Measurements from ENCODE around the gene PRDX4.
"Not testable (repeated sequence)": the region's sequence is repeated elsewhere in the genome, so short reads cannot be mapped to it uniquely, and the experiment has no call there.

PRDX4 gene

DNA sequence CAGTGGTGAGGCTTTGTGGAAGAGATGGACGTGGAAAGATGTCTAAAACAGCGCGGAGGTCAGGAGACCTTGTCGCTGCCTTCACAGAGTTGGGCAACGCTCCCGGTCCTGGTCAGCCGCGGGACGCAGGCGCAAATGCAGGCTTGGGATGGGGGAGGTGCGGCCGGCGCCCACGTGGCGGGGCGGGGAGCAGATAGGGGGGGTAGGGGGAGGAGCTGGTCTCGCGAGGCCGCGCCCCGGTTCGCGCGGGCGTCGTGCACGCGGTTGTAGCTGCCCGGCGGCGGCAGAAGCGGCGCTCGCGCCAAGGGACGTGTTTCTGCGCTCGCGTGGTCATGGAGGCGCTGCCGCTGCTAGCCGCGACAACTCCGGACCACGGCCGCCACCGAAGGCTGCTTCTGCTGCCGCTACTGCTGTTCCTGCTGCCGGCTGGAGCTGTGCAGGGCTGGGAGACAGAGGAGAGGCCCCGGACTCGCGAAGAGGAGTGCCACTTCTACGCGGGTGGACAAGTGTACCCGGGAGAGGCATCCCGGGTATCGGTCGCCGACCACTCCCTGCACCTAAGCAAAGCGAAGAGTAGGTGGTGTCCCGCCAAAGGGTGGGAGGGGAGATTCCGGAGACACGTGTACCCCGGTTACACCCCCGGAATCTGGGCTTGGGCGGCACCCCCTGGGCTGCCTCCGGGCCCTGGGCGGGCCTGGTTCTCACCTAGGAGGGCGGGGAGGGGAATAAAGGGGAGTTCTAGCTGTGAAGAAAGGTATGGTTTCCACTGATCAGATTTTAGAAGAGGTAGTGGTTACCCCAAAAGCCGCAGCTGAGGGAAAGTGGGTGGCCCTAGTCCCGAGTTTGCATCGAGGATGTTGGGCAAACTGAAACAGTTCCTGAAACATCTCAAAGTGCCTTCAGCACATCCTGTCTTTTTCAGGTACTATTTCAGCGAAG is at the start of gene PRDX4:
Gene PRDX4 (plus strand): TSS at position 255 of the 939 bp plus-strand sequence. CDS start 78 bp downstream, at position 333.
- peak; percentile 78 to 84 for DNase-seq

DNA sequence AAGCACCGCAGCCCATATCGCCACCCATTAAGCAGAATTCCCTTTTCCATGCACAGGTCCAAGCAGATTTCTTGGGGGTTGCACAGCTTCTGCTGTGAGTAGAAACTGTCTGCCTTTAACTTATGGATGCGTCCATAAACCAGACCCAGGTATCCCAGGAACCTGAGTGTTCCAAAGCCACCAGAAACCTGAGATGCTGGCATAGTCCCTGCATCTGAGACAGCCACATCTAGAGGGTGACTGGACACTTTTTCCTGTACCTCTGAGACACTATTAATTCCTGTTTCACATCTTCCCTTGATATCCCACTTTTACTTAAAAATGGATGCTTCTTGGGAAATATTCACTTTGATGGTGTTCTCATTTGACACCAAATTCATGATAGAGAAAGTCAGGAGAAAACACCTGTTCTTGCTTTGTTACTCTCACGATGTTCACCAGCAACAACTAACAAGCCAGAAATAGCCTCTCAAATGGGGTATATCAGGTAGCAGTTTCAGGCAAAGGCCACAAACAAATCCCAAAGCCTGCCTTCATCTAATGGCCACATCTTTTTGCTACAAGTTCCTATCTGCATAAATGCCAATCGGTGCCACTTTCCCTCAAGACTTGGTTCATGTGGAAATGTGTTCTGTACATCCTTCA is 45.5 kb upstream of the PRDX4 start:
- DNase-seq, result no peak

DNA sequence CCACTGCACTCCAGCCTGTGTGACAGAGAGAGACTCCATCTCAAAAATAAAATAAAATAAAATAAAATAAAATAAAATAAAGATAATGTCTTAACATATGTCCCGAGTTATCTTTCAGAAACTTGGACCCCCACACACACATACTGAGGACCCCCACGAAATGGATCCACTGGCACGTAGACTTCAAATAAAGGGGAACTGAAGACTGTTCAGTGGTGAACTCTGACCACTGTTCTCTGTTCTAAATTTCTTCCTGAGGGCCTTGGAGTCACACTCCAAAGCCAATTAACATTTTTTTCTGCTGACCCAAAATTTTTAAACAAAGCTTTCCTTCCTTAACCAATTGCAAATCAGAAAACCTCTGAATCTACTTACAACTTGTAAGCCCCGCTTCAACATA is 43.5 kb upstream of the PRDX4 start:
- no peak for DNase-seq

DNA sequence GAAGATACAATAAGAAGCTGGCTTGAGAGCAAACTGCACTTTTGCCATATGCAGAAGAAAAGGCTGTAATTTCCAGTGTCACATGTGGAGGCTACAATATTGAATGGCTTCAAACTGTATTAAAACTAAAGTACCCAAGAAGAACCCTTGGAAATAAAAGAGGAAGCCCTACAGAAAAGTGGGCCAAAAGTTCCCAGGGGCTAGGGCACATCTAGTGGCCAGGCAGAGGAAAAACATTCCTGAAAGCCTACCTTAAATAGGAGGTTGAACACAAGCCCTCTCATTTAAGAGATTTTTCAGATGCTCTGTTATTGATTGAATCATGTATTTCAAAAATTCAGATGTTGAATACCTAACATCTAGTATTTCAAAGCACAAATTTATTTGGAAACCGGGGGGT is 40.6 kb upstream of the PRDX4 start:
- DNase-seq, result no peak

DNA sequence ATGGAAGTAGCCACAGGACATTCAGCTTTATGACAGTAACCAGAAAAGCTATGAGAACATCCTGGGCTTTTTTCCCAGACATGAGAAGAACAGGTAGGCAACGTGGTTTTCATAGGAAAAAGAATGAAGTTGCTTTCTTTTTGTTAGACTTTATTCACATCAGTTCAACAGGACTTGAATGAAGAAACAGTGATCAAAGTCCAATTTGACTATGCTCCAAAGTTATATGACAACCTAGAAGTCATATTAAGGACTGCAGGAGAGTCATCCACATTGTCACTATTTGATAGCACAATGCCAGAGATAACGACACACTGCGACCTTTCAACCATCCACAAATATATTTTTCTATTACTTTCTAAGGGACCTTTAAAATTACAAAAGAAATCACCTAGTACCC is 39.2 kb upstream of the PRDX4 start:
- DNase-seq, result no peak

DNA sequence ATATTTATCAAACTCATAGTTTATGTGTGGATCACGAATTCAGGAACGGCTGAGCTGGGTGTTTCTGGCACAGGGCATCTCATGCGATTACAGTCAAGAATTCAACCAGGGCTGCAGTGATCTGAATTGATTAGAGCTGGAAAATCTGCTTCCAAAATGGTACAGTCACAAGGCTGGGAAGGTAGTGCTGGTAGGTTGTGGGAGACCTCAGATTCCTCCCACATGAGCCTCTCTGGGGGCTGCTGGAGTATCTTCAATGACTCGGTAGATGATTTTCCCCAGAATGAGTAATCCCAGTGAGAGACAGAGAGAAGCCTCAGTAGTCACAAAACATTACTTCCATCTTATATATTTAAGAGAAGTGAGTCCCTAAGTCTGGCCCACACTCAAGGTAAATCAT is 36.2 kb upstream of the PRDX4 start:
- no peak for DNase-seq

DNA sequence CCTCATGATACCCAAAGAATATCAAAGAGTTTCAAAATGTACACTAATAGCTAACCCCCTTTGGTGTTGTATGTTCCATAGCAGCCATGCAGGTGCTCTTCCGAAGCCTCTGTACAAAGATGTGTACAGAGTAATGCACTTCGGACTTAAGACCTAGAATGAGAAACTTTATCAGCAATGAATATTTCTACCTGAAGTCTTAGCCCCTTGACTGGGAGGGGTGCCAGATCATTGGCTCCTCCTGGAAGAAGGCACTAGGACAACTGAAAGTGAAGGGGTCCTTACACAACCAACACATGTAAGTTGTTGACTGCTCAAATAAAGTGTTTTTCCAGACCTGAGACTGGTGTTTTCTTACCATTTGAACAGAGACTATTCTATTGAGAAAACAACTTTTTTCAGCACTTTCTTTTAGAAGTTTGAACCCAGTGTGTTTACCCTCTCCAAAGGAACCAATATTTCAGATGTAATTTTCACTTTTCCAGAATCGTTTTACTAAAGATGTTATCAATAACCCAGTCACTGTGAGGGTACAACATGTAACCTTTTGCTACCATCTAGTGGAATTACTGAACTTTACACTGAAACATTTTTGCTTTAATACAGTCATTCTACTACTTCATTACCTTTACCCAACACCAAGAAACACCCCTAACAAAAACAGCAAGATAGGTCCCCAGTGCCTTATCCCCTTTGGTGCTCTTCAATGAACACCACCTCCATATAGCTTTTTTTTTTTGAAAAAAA is 33.3 kb upstream of the PRDX4 start:
- no peak for DNase-seq

DNA sequence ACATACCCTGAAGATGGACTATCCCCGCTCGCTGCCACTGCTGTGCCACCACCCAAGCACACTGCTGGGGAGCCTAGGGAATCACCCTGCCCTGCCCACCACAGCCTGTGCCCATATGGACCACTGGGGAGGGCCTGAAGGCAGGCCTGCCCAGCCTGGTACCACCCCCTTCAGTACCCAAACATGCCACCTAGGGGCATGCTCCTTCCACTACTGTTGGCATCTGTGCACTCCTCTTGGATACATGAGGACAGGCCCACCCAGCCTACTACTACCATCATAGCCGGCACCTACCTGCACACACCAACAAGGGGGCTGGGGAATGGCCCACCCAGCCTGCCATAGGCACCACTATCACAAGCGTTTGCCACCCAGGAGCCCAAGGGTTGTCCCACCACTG is 30.1 kb upstream of the PRDX4 start:
- no peak for DNase-seq

DNA sequence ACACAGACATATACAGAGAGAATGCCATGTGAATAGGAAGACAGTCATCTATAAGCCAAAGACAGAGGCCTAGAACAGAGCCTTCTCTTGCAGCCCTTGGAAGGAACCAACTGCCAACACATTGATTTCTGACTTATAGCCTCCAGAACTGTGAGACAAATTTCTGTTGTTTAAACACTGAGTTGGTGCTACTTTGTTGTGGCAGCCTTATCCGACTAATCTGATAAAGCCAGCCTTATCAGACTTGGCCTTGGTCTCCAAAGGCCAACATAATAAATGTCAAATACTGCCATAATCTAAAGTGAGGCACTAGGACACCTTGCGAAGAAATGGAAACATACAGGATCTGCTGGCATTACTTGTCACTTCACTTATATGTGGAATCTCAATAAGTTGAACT is 24.3 kb upstream of the PRDX4 start:
- no peak for DNase-seq

DNA sequence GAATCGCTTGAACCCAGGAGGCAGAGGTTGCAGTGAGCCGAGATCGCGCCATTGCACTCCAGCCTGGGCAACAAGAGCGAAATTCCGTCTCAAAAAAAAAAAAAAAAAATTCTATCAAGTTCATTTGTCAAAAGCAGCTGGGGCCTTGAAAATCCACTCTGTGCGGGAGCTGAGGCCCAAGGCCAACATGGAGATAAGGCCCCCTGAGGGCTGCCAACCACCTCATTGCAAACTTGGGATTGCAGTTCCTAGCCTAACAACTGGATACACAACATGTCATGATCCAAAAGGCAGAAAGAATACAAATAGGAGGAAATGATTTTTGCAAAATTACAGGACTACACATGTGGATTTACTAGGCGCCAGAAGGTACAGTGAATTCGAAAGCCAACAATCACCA is 22.5 kb upstream of the PRDX4 start:
- no peak for DNase-seq

DNA sequence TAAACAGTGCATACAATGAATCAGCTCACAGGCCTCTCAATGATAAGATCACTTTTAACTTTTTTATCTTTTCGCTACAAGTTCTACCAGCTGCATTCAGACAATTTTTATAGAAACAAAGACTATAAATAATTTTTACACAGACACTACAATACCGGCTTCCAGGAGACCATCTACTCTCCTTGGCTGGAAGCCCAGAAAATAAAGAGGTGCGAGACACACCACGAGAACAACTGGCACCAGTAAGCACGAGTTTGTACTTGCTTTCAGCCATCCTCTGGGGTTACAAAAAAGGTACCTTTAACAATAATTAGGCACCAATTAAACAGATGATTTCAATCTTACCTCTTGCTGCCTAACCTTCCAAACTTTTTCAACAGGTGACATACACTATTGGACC is 11.2 kb upstream of the PRDX4 start:
- DNase-seq, result no peak

DNA sequence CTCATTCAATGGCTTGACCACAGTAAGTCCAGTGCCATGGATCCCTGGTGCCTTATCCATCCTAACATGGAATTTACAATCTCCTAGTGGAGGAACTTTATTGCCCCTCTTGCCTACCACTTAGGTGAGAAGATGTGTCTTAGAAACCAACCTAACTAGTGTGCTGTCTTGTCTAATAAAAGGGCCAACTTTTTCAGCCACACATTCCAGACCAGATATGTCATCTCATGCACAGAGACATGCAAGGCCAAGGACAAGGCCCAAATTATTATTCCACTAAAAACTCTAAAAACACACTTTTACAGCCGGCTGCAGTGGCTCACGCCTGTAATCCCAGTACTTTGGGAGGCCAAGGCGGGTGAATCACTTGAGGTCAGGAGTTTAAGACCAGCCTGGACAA is 10.6 kb upstream of the PRDX4 start:
- DNase-seq, result no peak

DNA sequence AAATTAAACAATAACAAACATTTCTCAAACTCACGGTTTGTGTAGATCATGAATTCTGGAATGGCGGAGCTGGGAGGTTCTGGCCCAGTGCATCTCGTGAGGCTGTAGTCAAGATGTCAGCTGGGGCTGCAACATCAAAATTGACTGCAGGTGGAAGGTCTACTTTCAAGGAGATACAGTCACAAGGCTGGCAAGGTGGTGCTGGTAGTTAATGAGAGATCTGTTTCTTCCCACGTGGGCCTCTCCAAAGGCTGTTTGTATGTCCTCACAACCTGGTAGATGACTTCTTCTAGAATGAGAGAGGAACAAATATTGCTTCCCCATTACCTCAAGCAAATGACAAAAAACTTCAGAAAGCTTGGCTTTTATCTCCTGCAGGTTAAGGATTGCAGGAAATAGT is 8.0 kb upstream of the PRDX4 start:
- no peak for DNase-seq

DNA sequence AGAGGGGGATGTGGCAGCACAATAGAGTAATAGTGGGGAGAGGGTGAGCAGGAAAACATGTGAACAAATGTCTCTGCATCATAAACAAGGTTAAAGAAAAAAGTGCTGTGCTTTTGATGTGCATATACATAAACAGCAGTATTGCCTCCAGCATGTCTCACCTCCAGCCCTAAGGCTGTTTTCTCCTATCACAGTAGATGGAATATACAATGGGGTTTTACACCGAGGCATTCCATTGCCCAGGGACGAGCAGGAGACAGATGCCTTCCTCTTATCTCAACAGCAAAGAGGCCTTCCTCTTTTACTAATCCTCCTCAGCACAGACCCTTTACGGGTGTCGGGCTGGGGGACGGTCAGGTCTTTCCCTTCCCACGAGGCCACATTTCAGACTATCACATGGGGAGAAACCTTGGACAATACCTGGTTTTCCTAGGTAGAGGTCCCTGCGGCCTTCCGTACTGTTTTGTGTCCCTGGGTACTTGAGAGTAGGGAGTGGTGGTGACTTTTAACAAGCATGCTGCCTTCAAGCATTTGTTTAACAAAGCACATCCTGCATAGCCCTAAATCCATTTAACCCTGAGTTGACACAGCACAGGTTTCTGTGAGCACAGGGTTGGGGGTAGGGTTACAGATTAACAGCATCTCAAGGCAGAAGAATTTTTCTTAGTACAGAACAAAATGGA is 7.1 kb upstream of the PRDX4 start:
- not testable (repeated sequence) for DNase-seq

DNA sequence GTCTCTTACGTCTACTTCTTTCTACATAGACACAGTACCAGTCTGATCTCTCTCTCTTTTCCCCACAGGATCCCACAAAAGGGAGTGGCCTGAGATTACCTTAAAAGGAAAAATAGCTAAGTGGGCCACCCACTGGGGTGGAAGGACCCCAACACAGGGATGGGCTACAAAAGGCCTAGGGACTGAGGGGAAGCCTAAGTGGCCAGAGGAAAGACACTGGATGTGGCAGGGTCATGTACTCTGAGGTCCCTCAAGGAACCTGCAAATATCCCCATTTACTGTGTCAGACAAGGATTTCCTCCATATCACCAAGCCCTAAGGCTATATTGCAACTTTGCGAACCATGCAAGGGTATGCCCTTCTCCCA is 6.5 kb upstream of the PRDX4 start:
- DNase-seq, result no peak

DNA sequence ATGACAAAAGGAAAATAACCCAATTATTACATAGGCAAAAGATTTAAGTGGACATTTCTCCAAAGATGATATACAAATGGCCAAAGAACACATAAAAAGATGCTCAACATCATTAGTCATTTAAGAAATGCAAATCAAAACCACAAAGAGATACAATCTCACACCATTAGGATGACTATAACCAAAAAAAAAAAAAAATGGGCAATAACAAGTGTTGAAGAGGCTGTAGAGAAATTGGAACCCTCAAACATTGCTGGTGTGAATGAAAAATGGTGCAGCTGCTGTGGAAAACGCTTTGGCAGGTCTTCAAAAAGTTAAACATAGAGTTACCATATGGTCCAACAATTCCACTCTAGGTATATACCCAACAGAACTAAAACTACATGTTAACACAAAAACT is 5.6 kb upstream of the PRDX4 start:
- no peak for DNase-seq

DNA sequence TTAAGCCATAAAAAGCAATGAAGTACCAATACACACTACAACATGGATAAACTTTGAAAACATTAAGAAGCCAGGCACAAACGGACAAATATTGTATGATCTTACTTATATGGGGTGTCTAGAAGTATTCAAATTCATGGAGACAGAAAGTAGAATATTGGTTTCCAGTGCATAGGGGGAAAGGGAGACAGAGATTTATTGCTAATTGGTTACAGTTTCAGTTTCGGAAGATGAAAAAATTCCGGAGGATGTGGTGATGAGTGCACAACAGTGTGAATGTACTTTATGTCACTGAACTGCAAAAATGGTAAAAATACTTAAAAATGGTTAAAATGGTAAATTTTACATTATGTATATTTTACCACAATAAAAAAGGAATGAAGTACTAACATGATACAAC is 5.1 kb upstream of the PRDX4 start:
- DNase-seq, result no peak

DNA sequence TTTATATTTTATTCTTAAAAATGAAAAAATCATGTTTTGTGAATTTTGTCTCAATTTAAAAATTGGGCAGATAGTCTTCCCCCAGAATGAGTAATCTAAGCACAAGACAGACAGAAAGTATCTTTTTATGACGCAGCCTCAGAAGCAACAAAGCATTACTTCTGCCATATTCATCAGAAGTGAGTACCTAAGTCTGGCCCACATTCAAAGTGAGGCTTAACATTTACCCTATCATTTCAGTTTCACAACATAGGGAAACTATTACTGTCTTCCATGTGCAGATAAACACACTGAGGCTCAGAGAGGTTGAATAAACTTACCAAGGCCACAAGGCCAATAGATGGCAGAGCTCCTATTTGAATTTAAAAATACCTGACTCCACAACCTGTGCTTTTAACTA is 4.4 kb upstream of the PRDX4 start:
- no peak for DNase-seq

DNA sequence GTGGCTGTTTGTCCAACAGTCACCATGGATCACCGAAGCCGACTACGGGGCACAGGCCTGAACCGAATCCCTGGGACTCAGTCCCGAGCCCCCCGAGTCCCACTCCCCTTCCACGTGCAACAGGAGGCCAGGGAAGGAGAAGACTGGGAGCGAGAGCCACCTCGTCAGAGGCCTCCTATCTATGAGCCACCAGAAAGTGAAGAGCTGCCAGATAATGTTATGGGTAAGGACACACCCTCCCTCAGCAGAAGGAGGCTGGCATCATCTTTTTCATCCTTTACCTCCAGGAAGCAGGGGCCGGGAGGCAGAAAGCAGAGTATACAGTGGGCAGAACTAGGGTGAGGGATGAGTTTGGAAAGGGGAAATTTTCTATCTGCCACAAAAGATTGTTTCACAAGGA is 2.8 kb upstream of the PRDX4 start:
- no peak for DNase-seq

DNA sequence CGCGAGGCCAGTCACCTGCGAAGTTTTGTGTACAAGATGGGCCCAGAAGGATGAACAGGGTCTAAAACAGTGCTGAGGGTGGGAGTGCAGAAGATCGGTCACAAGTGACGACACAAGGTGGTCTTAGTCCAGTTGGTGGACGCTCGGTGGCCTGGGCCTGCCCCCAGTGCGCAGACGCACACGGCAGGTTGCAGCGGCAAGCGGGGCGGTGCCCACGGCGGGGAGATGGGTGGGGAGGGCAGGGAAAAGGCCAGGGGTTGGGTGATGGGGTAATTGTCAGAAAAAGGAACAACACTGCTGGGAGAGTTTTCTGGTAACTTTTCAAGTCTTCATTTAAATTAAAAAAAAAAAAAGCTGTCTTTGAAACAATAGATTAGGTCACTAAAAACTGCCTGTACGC is 1.0 kb upstream of the PRDX4 start:
- DNase-seq, result no peak

DNA sequence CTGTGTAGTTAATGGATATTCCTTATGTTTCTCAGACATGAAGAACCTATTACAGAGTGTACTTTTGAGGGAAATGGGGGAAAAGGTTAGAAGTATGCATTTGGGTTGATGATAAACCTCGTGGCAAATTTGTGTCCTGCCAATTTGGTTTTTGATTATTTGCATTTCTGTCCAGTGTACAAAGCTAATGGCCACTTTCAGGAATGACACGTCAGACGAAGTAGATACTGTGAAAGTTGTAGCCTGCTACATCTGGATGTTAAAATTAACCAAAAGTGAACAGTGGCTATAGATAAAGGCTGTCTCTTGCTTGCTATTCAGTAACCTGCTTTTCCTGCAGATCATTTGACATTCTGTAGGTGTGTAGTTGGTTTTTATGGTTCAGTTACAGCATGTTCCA is 1.0 kb downstream of the PRDX4 start:
- DNase-seq, result no peak

DNA sequence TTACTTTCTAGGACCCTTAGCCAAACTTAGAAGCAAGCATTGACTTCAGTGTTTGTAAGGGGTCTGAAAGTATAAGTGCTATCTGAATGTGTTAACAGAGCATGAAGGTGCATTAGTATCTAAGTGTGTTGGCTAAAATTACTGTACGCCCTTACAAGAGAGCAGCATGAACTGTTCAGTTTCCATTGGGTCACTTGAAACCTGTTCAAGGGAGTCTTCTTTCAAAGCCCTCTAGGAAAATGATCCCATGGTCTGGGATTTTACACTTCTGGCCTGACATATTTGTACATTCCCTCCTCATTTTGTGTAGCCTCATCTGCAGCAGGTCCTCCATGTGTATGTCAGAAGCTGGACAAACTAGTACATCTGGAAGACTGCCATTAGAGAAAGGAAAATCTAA is 3.2 kb downstream of the PRDX4 start:
- DNase-seq, result no peak

DNA sequence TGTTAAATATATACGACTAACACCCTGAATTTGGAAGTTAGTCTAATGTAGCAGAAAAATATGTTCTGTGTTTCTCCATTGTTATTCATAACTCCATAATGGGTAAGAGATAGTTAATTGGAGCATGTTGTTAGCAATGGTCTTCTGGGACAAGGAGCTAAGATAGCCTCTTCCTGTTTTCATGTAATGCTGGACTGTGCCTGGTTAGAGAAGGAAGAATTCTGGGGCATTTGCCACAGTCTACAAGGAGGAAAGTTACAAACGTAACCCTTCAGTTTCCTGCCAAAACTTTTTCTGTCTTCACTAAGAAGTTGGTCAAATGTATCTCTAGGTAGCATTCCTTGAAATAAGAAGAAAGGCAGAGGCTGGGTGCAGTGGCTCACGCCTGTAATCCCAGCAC is 5.8 kb downstream of the PRDX4 start:
- DNase-seq, result no peak
